Tibial artery (tissue), 4 donors: ENCODE measurements around the gene LRRC3.

Experiments used
- DNase-seq, 2 donors: peaks; one replicate each; pipeline ENCODE4 v3.0.0-alpha.2; 2019
- H3K27ac ChIP-seq, 2 donors: fragments of 200-600 bp; sonication (generic) in 1 of 2; 1 replicate in 1 of 2; 2 replicates in 1 of 2; pipeline ENCODE4 v1.5.1; 2018 to 2019; ENCODE audit warnings: mild to moderate bottlenecking in 1 of 2
- H3K27me3 ChIP-seq, 2 donors: fragments of 200-600 bp; sonication (generic) in 1 of 2; one replicate each; pipeline versions ENCODE4 v1.5.1 to v1.6.0; 2016 to 2019
- H3K36me3 ChIP-seq, 3 donors: fragments of 200-600 bp; sonication (generic) in 2 of 3; one replicate each; pipeline ENCODE4 v1.5.1; 2016 to 2019; ENCODE audit warnings: mild to moderate bottlenecking in 2 of 3
- H3K4me1 ChIP-seq, 4 donors: fragments of 200-600 bp; sonication (generic) in 2 of 4; 1 replicate in 3 of 4; 2 replicates in 1 of 4; pipeline ENCODE4 v1.5.1; 2016 to 2019
- H3K4me3 ChIP-seq, 2 donors: fragments of 200-600 bp; sonication (generic) in 1 of 2; 1 replicate in 1 of 2; 2 replicates in 1 of 2; pipeline ENCODE4 v1.5.1; 2018 to 2019; ENCODE audit warnings: mild to moderate bottlenecking in 2 of 2
- H3K9me3 ChIP-seq, 3 donors: fragments of 200-600 bp; sonication (generic) in 1 of 3; one replicate each; pipeline ENCODE4 v1.5.1; 2016 to 2019
- CTCF ChIP-seq, 2 experiments: fragments of 200-600 bp in 1 of 2; fragments of 450-650 bp in 1 of 2; IDR thresholded peaks; one replicate each; pipeline ENCODE4 v1.5.1; 2017 to 2019; ENCODE audit warnings: antibody characterized with exemption in 2 of 2, mild to moderate bottlenecking in 1 of 2, moderate library complexity in 1 of 2
- intact Hi-C: fragments of 100-400 bp; cut with DNase I; formaldehyde crosslinking; loops from one replicate; pipeline ENCODE4 v1.15.0; 2023; ENCODE audit warnings: low total_unique reads

The LRRC3 gene

GRCh38 chr21:44482581-44483287 lies 27.4 kb downstream of the LRRC3 start:
- intact Hi-C loops = no loop called here
- no peak for TF ChIP-seq CTCF (IDR thresholded peaks at IDR 0.05)
- H3K27me3 ChIP-seq = peaks cover 0 to 9% of the 10 kb centered on the region in 2 donors
- no peak overlapping the region for H3K4me3 ChIP-seq
- no peaks in the 10 kb centered on the region for H3K36me3 ChIP-seq
- no peak overlapping the region for H3K27ac ChIP-seq
- no peak for DNase-seq
- no peaks in the 10 kb centered on the region for H3K9me3 ChIP-seq
- H3K4me1 ChIP-seq = no peaks in the 10 kb centered on the region

GRCh38 chr21:44483288-44484237 lies 28.3 kb downstream of the LRRC3 start:
- no peaks in the 10 kb centered on the region for H3K36me3 ChIP-seq
- intact Hi-C loops = no loop called here
- peaks cover 0 to 12% of the 10 kb centered on the region in 2 donors for H3K27me3 ChIP-seq
- no peak overlapping the region for H3K4me3 ChIP-seq
- no peak overlapping the region for H3K27ac ChIP-seq
- TF ChIP-seq CTCF (IDR thresholded peaks at IDR 0.05) = no peak
- no peak for DNase-seq
- no peaks in the 10 kb centered on the region for H3K4me1 ChIP-seq
- no peaks in the 10 kb centered on the region for H3K9me3 ChIP-seq

- H3K27me3 ChIP-seq = peaks cover 0 to 12% of the 10 kb centered on the region in 2 donors
- H3K4me1 ChIP-seq = no peaks in the 10 kb centered on the region
- H3K36me3 ChIP-seq = no peaks in the 10 kb centered on the region
- intact Hi-C loops = no loop called here
- TF ChIP-seq CTCF (IDR thresholded peaks at IDR 0.05) = no peak
- no peak overlapping the region for H3K4me3 ChIP-seq
- H3K27ac ChIP-seq = no peak overlapping the region
- no peak for DNase-seq
- H3K9me3 ChIP-seq = no peaks in the 10 kb centered on the region
Observed at GRCh38 chr21:44484498-44485253, 29.4 kb downstream of the LRRC3 start.

DNA sequence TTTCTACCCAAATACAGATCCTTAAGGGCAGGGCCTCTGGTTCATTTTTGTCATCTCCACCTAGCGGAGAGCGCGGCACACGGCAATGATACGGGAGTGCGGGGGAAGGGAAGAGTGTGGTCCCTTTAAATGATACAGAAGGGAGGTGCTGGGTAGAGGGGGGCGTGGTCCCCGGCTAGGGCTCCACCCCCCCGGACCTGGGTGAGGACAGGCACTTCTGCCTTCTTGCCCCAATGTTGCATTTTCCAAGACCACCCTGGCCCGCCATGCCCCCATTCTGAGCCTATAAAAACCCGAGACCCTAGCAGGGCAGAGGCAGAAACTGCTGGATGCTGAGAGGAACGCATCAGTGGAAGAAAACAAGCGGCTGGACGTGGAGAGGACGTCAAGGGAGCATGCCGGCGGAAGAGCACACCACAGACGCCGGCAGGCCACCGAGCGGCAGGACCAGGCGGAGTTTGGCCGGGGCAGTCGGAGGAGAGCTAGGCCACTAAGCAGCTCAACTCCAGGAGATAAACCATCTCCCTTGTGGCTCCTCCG lies 30.0 kb downstream of the LRRC3 start:
- intact Hi-C loops = no loop called here
- Histone ChIP-seq H3K4me3 (peak overlapping the region in 1 of 2 donors; percentile 21), H3K27ac (no peak overlapping the region), H3K27me3 (peaks cover 0 to 10% of the 10 kb centered on the region in 2 donors), H3K36me3 (no peaks in the 10 kb centered on the region), H3K9me3 (no peaks in the 10 kb centered on the region), H3K4me1 (no peaks in the 10 kb centered on the region)
- peak in 1 of 2 donors; percentile 47 for DNase-seq
- no peak for TF ChIP-seq CTCF (IDR thresholded peaks at IDR 0.05)

- no peak for DNase-seq
- intact Hi-C loops = no loop called here
- Histone ChIP-seq H3K4me3 (peak overlapping the region in 1 of 2 donors; percentile 21), H3K27me3 (peaks cover 0 to 9% of the 10 kb centered on the region in 2 donors), H3K27ac (no peak overlapping the region), H3K9me3 (no peaks in the 10 kb centered on the region), H3K4me1 (no peaks in the 10 kb centered on the region), H3K36me3 (no peaks in the 10 kb centered on the region)
- no peak for TF ChIP-seq CTCF (IDR thresholded peaks at IDR 0.05)
Observed at GRCh38 chr21:44485796-44486195, 30.5 kb downstream of the LRRC3 start.
